Measurements from ENCODE around the gene KIT.
A peak's percentile ranks its signal among the peaks of the same experiment; 100 is the strongest.

Gene KIT

DNA sequence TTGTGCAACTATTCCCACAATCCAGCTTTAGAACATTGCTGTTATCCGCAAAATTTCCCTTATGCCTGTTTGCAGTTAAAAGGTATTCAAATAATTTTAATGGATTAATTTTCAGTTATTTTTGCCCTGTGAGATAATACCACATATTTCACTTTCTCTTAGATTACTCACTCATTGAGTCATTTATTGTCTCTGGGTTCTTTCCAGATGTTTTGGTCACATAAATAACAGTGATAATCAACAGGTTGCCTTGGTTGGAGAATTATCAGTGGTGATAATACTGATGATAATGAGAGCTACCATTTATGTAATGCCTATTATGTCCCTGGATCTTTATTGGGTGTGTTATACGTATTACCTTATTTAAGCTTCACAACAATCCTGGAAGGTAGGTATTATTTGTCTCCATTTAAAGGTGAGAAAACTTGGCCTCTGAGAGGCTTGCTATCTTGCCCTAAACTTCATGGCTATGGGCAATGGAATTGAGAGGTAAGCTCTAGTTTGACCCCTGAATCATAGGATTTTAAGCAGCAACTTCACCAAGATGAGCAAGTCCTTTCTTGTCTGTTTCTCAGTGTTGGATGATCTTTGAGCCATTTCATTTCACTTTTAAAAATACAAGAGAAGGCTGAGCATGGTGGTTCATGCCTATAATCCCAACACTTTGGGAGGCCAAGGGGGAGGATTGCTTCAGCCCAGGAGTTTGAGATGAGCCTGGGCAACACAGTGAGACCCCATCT, 87.4 kb downstream of the KIT start:
- no peak for DNase-seq (ENCODE audit: low spot score)

DNA sequence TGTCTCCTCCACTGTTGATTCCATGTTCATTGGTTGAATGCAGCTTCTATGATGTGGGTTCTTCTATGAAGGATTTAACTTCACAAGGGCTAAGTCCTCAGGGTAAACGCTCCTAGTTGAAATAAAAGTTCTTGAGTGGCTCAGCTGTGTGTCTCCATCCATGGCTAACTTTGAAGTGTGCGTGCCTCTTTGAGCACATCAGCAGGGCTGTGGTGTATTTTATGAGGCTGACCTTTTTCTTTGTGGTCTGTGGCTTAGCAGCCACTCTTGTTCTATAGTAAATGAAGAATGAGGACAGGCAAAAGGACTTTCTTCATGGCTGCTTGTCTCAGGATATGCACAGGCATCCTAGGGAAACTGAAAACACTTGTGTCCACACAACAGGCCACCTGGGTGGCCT, 88.5 kb downstream of the KIT start:
- peak; percentile 75 for DNase-seq (ENCODE audit: low spot score)

DNA sequence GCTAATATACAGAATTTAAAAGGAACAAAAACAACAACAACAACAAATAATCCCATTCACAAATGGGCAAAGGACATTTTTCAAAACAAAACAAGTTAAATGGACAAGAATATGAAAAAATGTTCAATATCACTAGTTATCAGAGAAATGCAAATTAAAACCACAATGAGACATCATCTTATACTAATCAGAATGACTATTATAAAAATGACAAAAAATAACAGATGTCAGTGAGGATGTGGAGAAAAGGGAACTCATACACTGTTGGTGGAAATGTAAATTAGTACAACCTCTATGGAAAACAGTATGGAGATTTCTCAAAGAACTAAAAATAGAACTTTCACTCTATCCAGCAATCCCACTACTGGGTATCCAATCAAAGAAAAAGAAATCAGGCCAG, 92.6 kb downstream of the KIT start:
- no peak for DNase-seq (ENCODE audit: low spot score)

DNA sequence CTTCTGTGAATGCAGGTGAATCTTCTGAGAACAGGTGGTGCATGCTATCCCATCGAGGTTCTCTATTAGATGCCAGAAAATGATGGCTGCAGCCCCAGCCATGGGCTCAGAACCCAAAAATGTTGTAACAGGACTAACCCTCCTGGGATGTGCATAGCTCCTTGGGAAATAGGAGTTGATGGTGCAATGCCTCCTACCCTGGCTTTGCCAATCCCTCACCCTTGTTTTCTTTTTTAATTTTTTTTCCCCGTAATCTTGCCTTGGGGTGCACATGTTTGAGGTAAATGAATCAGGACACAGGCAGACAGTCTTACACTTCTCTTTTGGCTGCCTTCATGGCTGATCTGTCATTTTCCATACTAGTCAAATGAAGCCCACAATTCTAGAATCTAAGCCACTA, 96.6 kb downstream of the KIT start:
- DNase-seq (ENCODE audit: low spot score) = no peak

DNA sequence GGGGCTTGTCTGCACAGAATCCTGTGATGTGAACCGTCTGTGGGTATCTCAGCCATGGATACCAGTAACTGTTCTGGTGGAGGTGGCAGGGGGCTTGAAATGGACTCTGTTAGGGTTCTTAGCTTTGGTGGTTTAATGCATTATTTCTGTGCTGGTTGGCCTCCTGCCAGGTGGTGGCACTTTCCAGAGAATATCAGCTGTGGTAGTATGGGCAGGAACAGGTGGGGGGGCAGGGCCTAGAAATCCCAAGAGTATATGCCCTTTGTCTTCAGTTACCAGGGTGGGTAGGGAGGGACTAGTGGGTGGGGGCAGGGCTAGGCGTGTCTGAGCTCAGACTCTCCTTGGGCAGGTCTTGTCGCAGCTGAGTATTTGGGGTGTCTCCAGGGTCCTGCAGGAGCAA, 106.7 kb downstream of the KIT start:
- DNase-seq (ENCODE audit: low spot score) = no peak

- no peak for DNase-seq (ENCODE audit: low spot score)
Observed at GRCh38 chr4:54767376-54767775, 109.6 kb downstream of the KIT start.

DNA sequence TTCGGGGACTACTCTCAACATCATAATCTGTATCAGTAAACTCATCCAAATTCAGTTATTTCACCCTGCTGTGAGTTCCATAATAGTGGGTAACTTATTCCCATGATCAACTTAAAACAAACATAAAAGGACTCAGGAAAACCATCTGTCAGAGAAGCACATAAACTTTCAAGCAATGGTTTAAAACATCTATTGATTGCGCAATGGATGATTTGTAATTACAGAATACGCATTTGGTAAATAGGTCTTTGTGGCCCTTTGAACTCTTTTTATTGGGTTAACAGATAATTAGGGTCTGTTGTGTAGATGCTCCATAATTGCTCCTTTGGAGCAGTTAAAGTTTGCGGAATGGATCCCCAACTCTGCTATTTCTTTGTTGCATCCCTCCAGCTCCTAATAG, 115.3 kb downstream of the KIT start:
- no peak for DNase-seq (ENCODE audit: low spot score)

GRCh38 chr4:54779036-54779435, 121.3 kb downstream of the KIT start:
- no peak for DNase-seq (ENCODE audit: low spot score)

GRCh38 chr4:54779476-54780148, 121.9 kb downstream of the KIT start:
- no peak for DNase-seq (ENCODE audit: low spot score)

DNA sequence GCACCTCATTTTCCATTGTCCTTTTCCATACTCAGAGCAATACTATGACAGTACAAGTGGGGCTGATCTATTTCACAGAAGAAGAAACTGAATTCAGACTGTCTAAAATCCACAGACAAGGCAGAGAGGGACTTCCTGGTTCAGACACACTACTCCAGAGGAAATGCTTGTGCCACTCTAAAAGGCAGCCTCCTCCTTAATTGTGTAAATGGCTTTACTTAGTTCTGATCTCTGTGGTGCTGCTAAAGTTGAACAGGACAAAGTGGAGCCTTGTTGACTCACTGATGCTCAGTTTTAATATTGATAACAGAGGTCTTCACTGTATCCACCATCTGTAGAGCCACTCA, 122.4 kb downstream of the KIT start:
- DNase-seq (ENCODE audit: low spot score) = no peak

DNA sequence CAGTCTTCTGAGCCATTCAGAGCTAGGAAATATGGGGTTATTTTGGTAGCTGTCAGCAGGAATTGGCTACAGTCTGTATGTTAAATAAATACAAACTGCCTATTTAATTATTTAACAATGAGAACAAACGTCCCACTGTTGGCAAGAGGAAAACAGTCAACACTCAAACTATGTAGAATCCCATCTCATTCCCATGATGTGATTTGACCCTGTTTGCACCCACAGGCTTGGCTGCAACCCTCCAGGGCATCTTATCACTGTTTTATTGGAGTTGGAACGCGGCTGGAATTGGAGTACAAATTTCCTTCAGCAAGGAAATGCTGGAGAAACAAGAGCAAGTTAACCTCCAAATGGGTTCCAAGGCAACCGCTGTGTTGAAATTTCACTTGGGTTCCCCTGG, 124.0 kb downstream of the KIT start:
- DNase-seq (ENCODE audit: low spot score) = peak; percentile 45

DNA sequence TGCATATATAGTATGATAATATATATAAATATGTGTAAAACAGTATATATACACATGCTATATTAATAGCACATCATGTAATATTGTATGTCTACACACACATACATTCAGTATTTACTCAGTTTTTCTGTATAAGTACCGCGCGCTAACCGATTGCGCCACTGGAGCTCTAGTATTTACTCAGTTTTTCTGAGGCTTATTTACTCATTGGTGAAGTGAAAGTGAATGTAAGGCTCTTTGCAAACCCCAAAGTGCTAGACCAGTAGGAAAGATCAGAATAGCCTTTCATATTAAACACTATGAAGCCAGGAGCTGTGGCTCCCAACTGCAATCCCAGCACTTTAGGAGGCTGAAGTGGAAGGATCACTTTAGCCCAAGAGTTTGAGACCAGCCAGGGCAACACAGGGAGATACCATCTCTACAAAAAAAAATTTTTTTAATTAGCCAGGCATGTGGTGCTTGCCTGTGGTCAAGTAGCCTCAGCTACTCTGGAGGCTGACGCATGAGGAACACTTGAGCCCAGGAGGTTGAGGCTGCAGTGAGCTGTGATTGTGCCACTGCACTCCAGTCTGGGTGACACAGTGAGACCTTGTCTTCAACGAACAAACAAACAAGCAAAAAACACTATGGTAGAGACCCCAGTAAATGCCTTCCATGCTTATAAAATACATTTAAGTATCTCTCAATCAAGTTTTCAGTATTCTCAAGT, 125.8 kb downstream of the KIT start:
- DNase-seq (ENCODE audit: low spot score) = no peak

DNA sequence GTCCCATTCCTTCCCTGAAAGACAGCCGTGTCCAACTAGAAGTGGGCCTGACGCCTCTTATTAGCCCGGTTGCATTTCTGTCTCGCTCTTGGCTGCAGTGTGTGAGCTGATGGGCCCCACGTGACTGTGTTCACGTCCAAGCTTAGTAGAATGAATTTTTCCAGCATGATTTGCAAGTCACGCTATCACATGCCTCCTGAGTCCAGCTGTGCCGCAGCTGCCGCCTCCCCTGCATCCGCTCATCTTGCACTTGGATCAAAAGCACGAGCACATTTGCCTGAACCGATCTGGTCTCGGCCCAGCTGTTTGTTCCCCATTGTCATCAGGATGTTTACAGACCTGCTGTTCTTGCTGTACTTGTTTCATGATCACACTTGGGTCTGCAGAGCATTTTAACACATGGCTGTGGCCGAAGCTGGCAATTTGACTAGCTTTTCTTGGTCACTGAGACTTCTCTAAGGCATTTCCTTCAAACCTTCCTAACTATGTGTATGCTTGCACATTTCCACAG, 126.5 kb downstream of the KIT start:
- peak; percentile 91 for DNase-seq (ENCODE audit: low spot score)
